HG02798 (cell line): ENCODE measurements around the gene LTO1.

ENCODE experiments used
- ATAC-seq: cut with Tn5 transposase; IDR thresholded peaks from one replicate; pipeline ENCODE4 v1.9.1; 2021; ENCODE audit warnings: mild to moderate bottlenecking; ENCODE audit not compliant: unreplicated experiment, poor library complexity

LTO1 gene

DNA sequence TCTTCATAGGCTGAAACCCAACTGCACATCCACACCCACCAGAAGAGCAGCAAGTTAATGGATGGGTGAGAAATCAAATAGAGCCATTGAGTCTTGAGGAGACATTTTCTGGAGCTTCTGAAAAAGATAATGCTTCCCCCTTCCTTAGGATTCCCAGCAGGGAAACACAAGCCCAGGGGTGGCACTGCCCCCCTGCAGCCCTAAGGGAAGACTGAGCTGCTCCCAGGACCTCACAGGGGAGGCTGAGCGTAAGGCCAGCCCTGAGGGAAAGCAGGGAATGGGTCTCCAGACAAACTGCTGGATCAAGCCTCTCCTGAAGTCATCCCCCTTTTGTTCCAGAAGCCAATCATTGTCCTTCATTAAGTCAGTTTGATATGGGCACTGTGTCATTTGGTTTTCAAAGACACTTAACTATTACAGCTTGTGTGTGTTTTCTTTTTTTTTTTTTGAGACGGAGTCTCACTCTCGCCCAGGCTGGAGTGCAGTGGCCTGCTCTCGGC lies 15.1 kb downstream of the LTO1 start:
- no peak for ATAC-seq

GRCh38 chr11:69659591-69659990 lies 15.6 kb downstream of the LTO1 start:
- ATAC-seq = no peak

GRCh38 chr11:69658626-69659450 lies 16.3 kb downstream of the LTO1 start:
- no peak for ATAC-seq

GRCh38 chr11:69657911-69658625 lies 17.1 kb downstream of the LTO1 start:
- no peak for ATAC-seq

- ATAC-seq = no peak
Measured at GRCh38 chr11:69657456-69657910, 17.7 kb downstream of the LTO1 start.

DNA sequence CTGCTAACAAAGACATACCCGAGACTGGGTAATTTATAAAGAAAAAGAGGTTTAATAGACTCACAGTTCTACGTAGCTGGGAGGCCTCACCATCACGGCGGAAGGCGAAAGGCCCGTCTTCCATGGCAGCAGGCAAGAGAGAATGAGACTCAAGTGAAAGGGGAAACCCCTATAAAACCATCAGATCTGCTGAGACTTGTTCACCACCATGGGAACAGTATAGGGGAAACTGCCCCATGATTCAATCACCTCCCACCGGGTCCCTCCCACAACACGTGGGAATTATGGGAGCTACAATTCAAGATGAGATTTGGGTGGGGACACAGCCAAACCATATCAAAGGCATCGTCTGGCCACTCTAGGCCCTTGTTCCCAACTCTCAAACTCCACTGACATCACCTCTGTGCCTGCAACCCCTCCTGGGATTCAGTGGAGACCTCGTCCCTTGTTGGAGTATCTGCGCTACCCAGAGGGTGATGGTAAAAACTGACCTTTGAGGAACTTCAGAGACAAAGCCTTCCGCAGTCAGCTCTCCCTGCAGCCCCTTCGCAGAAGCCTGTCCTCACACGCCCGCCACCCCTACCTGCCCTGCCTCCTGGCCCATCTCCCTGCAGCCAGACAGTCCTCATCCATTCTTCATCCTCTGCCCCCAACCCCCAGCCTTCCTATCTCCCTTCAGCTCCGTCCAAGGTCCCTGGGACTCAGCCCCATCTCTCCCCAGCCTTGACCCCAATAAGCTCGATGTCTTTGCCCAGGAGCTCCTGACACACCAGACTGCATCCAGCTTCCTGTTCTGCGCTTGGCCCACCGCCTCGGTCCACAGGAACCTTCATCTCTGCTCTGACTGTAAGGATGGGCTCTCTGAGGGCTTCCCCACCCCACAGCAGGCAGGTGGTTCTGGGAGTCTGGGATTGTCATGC lies 18.4 kb downstream of the LTO1 start:
- ATAC-seq = no peak

DNA sequence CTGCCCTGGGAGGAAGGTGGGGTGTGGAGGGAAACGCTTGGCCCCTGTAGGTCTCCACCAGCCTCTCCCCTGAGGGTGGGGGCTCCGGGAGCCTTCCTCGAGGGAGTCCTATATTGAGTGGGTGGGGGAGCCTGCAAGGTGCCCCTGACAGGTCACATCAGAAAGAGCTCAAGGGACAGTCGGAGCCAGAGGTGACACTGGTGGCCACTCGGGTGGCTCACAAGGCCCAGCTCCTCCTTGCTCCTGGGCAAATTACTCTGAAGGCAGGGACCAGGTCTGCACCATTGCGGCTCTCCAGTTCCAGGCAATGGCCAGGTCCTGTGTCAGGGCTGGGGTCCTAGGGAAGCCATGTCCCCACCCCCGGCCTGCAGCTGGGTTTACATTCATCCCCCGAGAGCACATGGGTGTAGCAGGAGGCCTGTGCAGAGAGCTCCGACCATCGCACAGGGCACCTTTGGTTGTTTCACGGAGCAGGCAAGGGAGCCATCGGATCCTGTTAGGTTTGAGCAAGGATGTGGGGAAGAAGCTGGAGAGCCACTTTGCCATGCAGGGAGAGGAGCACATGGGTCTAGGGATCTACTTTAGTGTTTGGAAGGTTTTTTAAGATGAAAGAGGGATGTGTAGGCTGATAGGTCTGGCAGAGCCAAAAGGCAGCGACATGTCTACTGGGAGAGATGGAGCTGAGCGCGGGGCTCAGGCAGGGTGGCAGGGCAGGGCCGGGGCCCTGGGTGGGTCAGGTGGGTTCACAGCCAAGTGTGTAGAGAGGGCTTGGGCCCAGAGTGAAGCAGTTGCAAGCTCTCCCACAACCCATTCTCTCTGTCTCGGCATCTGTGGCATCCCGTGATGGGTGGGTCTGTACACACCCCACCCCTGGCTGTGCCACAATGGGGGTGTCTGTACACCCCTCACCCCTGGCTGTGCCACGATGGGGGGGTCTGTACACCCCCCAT lies 19.4 kb downstream of the LTO1 start:
- ATAC-seq = no peak

DNA sequence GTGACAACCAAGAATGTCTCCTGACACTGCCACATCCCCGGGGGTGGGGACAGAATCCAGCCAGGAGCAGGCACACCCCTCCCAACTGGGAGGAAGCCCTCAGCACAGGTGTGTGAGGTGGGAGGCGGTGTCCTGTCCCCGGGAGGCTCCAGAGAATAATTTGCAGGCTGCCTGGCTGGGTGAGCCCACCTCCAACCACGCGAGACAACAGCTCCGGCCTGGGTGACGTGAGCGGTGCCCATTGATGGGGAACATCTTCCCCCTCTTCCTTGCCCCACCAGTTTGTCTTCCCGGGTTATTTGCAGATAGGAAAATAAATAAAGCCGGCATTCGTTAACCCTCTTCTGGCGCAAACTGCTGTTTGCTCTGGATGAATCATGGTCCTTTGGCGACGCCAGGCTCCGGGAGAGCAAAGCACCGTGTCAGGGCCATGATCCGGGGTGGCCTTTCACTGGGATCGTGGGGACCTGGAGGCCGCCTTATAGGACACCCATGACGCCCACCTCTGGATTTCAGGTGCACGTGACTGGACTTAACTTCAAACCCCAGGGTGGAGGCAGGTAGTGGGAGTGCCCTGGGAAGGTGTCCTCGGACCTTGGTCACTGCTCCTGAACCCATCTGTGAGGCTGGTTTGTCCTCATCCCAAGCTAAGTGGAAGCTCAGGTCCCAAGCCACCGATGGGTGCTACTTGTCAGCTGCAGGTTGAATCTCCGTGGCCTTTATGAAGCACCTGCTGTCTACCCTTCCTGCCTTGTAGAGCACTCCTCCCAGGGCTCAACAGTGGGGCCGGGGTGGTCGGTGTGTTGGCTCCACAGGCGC lies 20.3 kb downstream of the LTO1 start:
- no peak for ATAC-seq

GRCh38 chr11:69654001-69654659 lies 21.0 kb downstream of the LTO1 start:
- ATAC-seq = no peak

GRCh38 chr11:69653406-69653960 lies 21.7 kb downstream of the LTO1 start:
- no peak for ATAC-seq

DNA sequence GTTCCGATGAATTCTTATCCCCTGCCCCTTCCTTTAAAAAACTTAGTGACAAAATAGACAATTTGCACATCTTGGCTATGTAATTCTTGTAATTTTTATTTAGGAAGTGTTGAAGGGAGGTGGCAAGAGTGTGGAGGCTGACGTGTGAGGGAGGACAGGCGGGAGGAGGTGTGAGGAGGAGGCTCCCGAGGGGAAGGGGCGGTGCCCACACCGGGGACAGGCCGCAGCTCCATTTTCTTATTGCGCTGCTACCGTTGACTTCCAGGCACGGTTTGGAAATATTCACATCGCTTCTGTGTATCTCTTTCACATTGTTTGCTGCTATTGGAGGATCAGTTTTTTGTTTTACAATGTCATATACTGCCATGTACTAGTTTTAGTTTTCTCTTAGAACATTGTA lies 22.2 kb downstream of the LTO1 start:
- ATAC-seq = no peak

DNA sequence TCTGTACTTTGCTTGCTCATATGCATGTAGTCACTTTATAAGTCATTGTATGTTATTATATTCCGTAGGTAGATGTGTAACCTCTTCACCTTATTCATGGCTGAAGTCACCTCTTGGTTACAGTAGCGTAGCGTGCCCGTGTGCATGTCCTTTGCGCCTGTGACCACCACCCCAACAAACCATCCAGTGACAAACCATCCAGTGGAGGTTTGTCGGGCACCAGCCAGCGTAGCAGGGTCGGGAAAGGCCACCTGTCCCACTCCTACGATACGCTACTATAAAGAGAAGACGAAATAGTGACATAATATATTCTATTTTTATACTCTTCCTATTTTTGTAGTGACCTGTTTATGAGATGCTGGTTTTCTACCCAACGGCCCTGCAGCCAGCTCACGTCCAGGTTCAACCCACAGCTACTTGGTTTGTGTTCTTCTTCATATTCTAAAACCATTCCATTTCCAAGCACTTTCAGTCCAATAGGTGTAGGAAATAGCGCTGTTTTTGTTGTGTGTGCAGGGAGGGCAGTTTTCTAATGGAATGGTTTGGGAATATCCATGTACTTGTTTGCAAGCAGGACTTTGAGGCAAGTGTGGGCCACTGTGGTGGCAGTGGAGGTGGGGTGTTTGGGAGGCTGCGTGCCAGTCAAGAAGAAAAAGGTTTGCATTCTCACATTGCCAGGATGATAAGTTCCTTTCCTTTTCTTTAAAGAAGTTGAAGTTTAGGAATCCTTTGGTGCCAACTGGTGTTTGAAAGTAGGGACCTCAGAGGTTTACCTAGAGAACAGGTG lies 23.1 kb downstream of the LTO1 start:
- no peak for ATAC-seq

GRCh38 chr11:69650832-69651344 lies 24.3 kb downstream of the LTO1 start:
- ATAC-seq = no peak

- ATAC-seq = no peak
Measured at GRCh38 chr11:69650081-69650831, 24.9 kb downstream of the LTO1 start.

DNA sequence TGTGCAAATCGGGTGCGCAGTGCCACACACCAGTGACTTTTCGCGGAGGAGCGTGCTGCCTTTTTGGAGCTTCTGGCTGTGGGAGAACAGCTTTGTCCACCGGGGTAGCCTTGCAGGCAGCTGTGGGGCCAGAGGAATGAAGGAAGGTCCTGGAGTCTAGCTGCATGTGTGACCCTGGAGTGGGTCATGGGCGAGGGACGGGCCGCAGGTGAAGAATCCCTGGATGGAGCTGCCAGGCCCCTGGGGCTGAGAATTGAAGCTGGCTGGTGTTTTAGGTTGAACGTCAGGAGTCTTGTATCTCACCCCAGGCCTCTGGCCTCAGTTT lies 25.6 kb downstream of the LTO1 start:
- ATAC-seq = no peak
